Measurements from ENCODE around the gene MAML3.

The MAML3 gene

GRCh38 chr4:140069066-140069465 lies 84.9 kb downstream of the MAML3 start:
- DNase-seq, result no peak

- no peak for DNase-seq
Observed at GRCh38 chr4:140068271-140068670, 85.7 kb downstream of the MAML3 start.

GRCh38 chr4:140066031-140066930 lies 87.7 kb downstream of the MAML3 start:
- DNase-seq, result no peak

- no peak for DNase-seq
Observed at GRCh38 chr4:140065393-140065792, 88.6 kb downstream of the MAML3 start.

- no peak for DNase-seq
Observed at GRCh38 chr4:140061659-140062289, 92.2 kb downstream of the MAML3 start.

GRCh38 chr4:140061194-140061593 lies 92.8 kb downstream of the MAML3 start:
- DNase-seq, result no peak

- peak; percentile 51 for DNase-seq
Observed at GRCh38 chr4:140059159-140059558, 94.8 kb downstream of the MAML3 start.

GRCh38 chr4:140057701-140058100 lies 96.3 kb downstream of the MAML3 start:
- DNase-seq, result no peak

GRCh38 chr4:140056015-140056414 lies 98.0 kb downstream of the MAML3 start:
- peak; percentile 30 for DNase-seq

GRCh38 chr4:140054861-140055260 lies 99.1 kb downstream of the MAML3 start:
- DNase-seq, result no peak

- DNase-seq, result no peak
Observed at GRCh38 chr4:140053185-140053584, 100.8 kb downstream of the MAML3 start.

- DNase-seq, result peak; percentile 41
Observed at GRCh38 chr4:140052050-140052449, 101.9 kb downstream of the MAML3 start.

- DNase-seq, result peak; percentile 83
Observed at GRCh38 chr4:140049849-140050637, 103.9 kb downstream of the MAML3 start.

- DNase-seq, result peak; percentile 97
Observed at GRCh38 chr4:140049024-140049848, 104.7 kb downstream of the MAML3 start.

- peak; percentile 76 for DNase-seq
Observed at GRCh38 chr4:140048419-140048995, 105.5 kb downstream of the MAML3 start.

- DNase-seq, result no peak
Observed at GRCh38 chr4:140047786-140048185, 106.2 kb downstream of the MAML3 start.

- DNase-seq, result peak; percentile 16
Observed at GRCh38 chr4:140047017-140047640, 106.9 kb downstream of the MAML3 start.

GRCh38 chr4:140046543-140046942 lies 107.4 kb downstream of the MAML3 start:
- peak; percentile 19 for DNase-seq

- DNase-seq, result peak; percentile 25
Observed at GRCh38 chr4:140046016-140046415, 108.0 kb downstream of the MAML3 start.

- DNase-seq, result no peak
Observed at GRCh38 chr4:140044337-140044902, 109.6 kb downstream of the MAML3 start.

- no peak for DNase-seq
Observed at GRCh38 chr4:140042634-140043033, 111.3 kb downstream of the MAML3 start.

Measured in NCI-H69 (cell line).